Thyroid gland (tissue), 4 donors: ENCODE data around the gene C1QL4. TPM values are rescaled to one million over a fixed set of nuclear protein-coding genes. Genes with fewer than 3 reads are reported as not detected.

Source experiments
- total RNA-seq, 4 donors: library from RNA; depleted of rRNA; stranded (reverse); fragments of >200 nt; gene quantifications; one replicate each; pipeline ENCODE4 v1.2.3, GENCODE V29; 2016

The C1QL4 gene
- total RNA-seq, 4 donors from 2014 or later = 0.67 to 1.2 (median 0.73) TPM; not detected in 1

Other genes with a start within 250 kb of the C1QL4 start
- under 1 TPM; 0.17 to 0.94 (median 0.44) TPM for gene DHH, start 242.4 kb downstream of the C1QL4 start, total RNA-seq
- gene LMBR1L, start 226.3 kb downstream of the C1QL4 start, total RNA-seq = 10 to 100 TPM; 30.4 to 54.8 (median 46.6) TPM
- 100 to 1,000 TPM; 284 to 653 (median 477) TPM for gene TUBA1B, start 205.8 kb downstream of the C1QL4 start, total RNA-seq
- gene TUBA1A, start 148.1 kb downstream of the C1QL4 start, total RNA-seq = 10 to 100 TPM; 24.6 to 64.4 (median 32.1) TPM
- gene TUBA1C, start 72.1 kb downstream of the C1QL4 start, total RNA-seq = 100 to 1,000 TPM in 3 of 4 donors, 10 to 100 TPM in 1; 80.6 to 385 (median 212) TPM
- under 1 TPM in 1 of 4 donors, not detected in 3; 0.67 TPM for gene PRPH, start 42.0 kb downstream of the C1QL4 start, total RNA-seq
- gene TROAP, start 13.9 kb downstream of the C1QL4 start, total RNA-seq = 1 to 10 TPM in 1 of 4 donors, under 1 TPM in 2, not detected in 1; 0.56 to 2.6 (median 0.96) TPM
- 10 to 100 TPM; 10.3 to 19.5 (median 17.5) TPM for gene DNAJC22, start 9.7 kb upstream of the C1QL4 start, total RNA-seq
- 10 to 100 TPM; 24.7 to 37.8 (median 30.1) TPM for gene SPATS2, start 30.3 kb upstream of the C1QL4 start, total RNA-seq
- 1 to 10 TPM in 2 of 4 donors, under 1 TPM in 1, not detected in 1; 0.94 to 2.2 (median 2.1) TPM for gene KCNH3, start 201.8 kb upstream of the C1QL4 start, total RNA-seq
- gene MCRS1, start 231.0 kb upstream of the C1QL4 start, total RNA-seq = 100 to 1,000 TPM in 1 of 4 donors, 10 to 100 TPM in 3; 56.7 to 111 (median 69.2) TPM